H9 (cell line): Measurements from ENCODE around the gene NCOA4. TPM values are rescaled to one million over a fixed set of nuclear protein-coding genes. Genes with fewer than 3 reads are reported as not detected.

Source experiments
- DNase-seq: peaks from one replicate; pipeline ENCODE4 v3.0.0-alpha.2; 2017
- H2AFZ ChIP-seq: one replicate; pipeline ENCODE4 v1.6.1; 2013; ENCODE audit warnings: mild to moderate bottlenecking, low read length, control low read depth, moderate library complexity
- H2AK5ac ChIP-seq: 2 replicates; pipeline ENCODE4 v1.6.1; 2013; ENCODE audit warnings: low read length, control low read depth, mixed read lengths; ENCODE audit not compliant: insufficient read length
- H2BK120ac ChIP-seq: one replicate; pipeline ENCODE4 v1.6.1; 2013; ENCODE audit warnings: low read depth, mild to moderate bottlenecking, low read length, control low read depth, inconsistent platforms; ENCODE audit not compliant: poor library complexity, severe bottlenecking
- H2BK12ac ChIP-seq: 2 replicates; pipeline ENCODE4 v1.6.1; 2013; ENCODE audit warnings: low read length, control low read depth, mixed read lengths, low read depth; ENCODE audit not compliant: insufficient read length
- H2BK15ac ChIP-seq: 2 replicates; pipeline ENCODE4 v1.6.1; 2013; ENCODE audit warnings: low read depth, low read length, control low read depth
- H2BK20ac ChIP-seq: one replicate; pipeline ENCODE4 v1.6.1; 2013; ENCODE audit warnings: low read depth, mild to moderate bottlenecking, low read length, control low read depth, inconsistent platforms; ENCODE audit not compliant: poor library complexity, severe bottlenecking
- H2BK5ac ChIP-seq: 2 replicates; pipeline ENCODE4 v1.6.1; 2013; ENCODE audit warnings: low read length, control low read depth, mixed read lengths; ENCODE audit not compliant: insufficient read length
- H3K14ac ChIP-seq: 2 replicates; pipeline ENCODE4 v1.6.1; 2013; ENCODE audit warnings: low read length, control low read depth; ENCODE audit not compliant: insufficient read depth
- H3K18ac ChIP-seq: 2 replicates; pipeline ENCODE4 v1.6.1; 2013; ENCODE audit warnings: low read depth, mild to moderate bottlenecking, mixed read lengths, low read length, control low read depth; ENCODE audit not compliant: insufficient read length
- H3K23ac ChIP-seq: 2 replicates; pipeline ENCODE4 v1.6.1; 2013; ENCODE audit warnings: low read length, control low read depth, mixed read lengths, low read depth; ENCODE audit not compliant: insufficient read length
- H3K23me2 ChIP-seq: 2 replicates; pipeline ENCODE4 v1.6.1; 2013; ENCODE audit warnings: low read depth, mild to moderate bottlenecking, mixed read lengths, low read length, control low read depth; ENCODE audit not compliant: insufficient read length, poor library complexity, severe bottlenecking
- H3K27ac ChIP-seq: 2 replicates; pipeline ENCODE4 v1.5.1; 2013; ENCODE audit warnings: low read length, control low read depth, mixed read lengths, low read depth; ENCODE audit not compliant: insufficient read length
- H3K27me3 ChIP-seq: 2 replicates; pipeline ENCODE4 v1.6.1; 2013; ENCODE audit warnings: low read length, control low read depth, inconsistent platforms; ENCODE audit not compliant: insufficient read depth
- H3K4ac ChIP-seq: 2 replicates; pipeline ENCODE4 v1.6.1; 2013; ENCODE audit warnings: low read depth, mild to moderate bottlenecking, control low read depth, inconsistent platforms, low read length, moderate library complexity
- H3K4me1 ChIP-seq: 2 replicates; pipeline ENCODE4 v1.6.1; 2013; ENCODE audit warnings: low read length, control low read depth, inconsistent platforms; ENCODE audit not compliant: insufficient read depth
- H3K4me2 ChIP-seq: 2 replicates; pipeline ENCODE4 v1.6.1; 2013; ENCODE audit warnings: low read length, control low read depth, mixed read lengths; ENCODE audit not compliant: insufficient read length, insufficient read depth
- H3K56ac ChIP-seq: 2 replicates; pipeline ENCODE4 v1.6.1; 2013; ENCODE audit warnings: low read depth, mild to moderate bottlenecking, mixed read lengths, low read length, control low read depth; ENCODE audit not compliant: insufficient read length
- H3K79me1 ChIP-seq: 2 replicates; pipeline ENCODE4 v1.6.1; 2013; ENCODE audit warnings: low read depth, mild to moderate bottlenecking, moderate library complexity, low read length, control low read depth, inconsistent platforms; ENCODE audit not compliant: insufficient read depth, poor library complexity, severe bottlenecking
- H3K79me2 ChIP-seq: 2 replicates; pipeline ENCODE4 v1.6.1; 2013; ENCODE audit warnings: low read length, control low read depth, inconsistent platforms; ENCODE audit not compliant: insufficient read depth
- H3K9ac ChIP-seq: 2 replicates; pipeline ENCODE4 v1.6.1; 2013; ENCODE audit warnings: low read length, control low read depth, mixed read lengths; ENCODE audit not compliant: insufficient read length; ENCODE audit errors: extremely low read depth
- H3K9me3 ChIP-seq: one replicate; pipeline ENCODE4 v1.6.1; 2013; ENCODE audit warnings: low read depth, low read length, inconsistent platforms; ENCODE audit not compliant: control insufficient read depth
- H3T11ph ChIP-seq: one replicate; pipeline ENCODE4 v1.6.1; 2013; ENCODE audit warnings: mild to moderate bottlenecking, low read length, control low read depth, inconsistent platforms
- H4K20me1 ChIP-seq: one replicate; pipeline ENCODE4 v1.6.1; 2013; ENCODE audit not compliant: control insufficient read depth, insufficient read length, insufficient read depth
- H4K5ac ChIP-seq: 2 replicates; pipeline ENCODE4 v1.6.1; 2013; ENCODE audit warnings: low read depth, mild to moderate bottlenecking, mixed read lengths, low read length, control low read depth; ENCODE audit not compliant: insufficient read length
- H4K8ac ChIP-seq: replicated peaks from 2 replicates; pipeline ENCODE4 v1.6.1; 2013; ENCODE audit warnings: low read length, control low read depth, mixed read lengths, low read depth; ENCODE audit not compliant: insufficient read length
- H4K91ac ChIP-seq: 2 replicates; pipeline ENCODE4 v1.6.1; 2013; ENCODE audit warnings: low read depth, mild to moderate bottlenecking, moderate library complexity, mixed read lengths, low read length, control low read depth; ENCODE audit not compliant: insufficient read length
- H3K27ac Mint-ChIP-seq, 3 experiments: 2 replicates in 2 of 3; 3 replicates in 1 of 3; pipeline ENCODE4 v1.8.0; 2020 to 2021; ENCODE audit warnings: mixed read lengths in 3 of 3, mild to moderate bottlenecking in 1 of 3, moderate library complexity in 1 of 3
- H3K27me3 Mint-ChIP-seq: 2 replicates; pipeline ENCODE4 v1.8.0; 2021; ENCODE audit warnings: low read depth, mild to moderate bottlenecking, moderate library complexity, mixed read lengths
- H3K36me3 Mint-ChIP-seq, 3 experiments: 2 replicates in 2 of 3; 3 replicates in 1 of 3; pipeline ENCODE4 v1.8.0; 2020 to 2021; ENCODE audit warnings: low read depth in 3 of 3, mixed read lengths in 3 of 3; ENCODE audit not compliant: insufficient read depth in 1 of 3
- H3K4me1 Mint-ChIP-seq, 2 experiments: 2 replicates each; pipeline ENCODE4 v1.8.0; 2020; ENCODE audit warnings: mixed read lengths in 2 of 2
- H3K4me3 Mint-ChIP-seq, 2 experiments: 2 replicates in 1 of 2; 3 replicates in 1 of 2; pipeline ENCODE4 v1.8.0; 2020 to 2021; ENCODE audit warnings: mild to moderate bottlenecking in 2 of 2, mixed read lengths in 2 of 2, moderate library complexity in 1 of 2
- H3K9me3 Mint-ChIP-seq, 2 experiments: 2 replicates in 1 of 2; 3 replicates in 1 of 2; pipeline ENCODE4 v1.8.0; 2020; ENCODE audit warnings: mild to moderate bottlenecking in 2 of 2, mixed read lengths in 2 of 2, moderate library complexity in 1 of 2
- WGBS: extraction: QIAGEN DNeasy Blood & Tissue Kit; methylation state at CpG from one replicate; pipeline ENCODE4 v1.1.7; 2013; ENCODE audit warnings: missing lambda C conversion rate, low lambda C conversion rate, mixed read lengths; ENCODE audit not compliant: insufficient read length; ENCODE audit errors: extremely low coverage; 5-methylcytosine and 5-hydroxymethylcytosine counted together
- total RNA-seq: library from RNA; stranded (reverse); gene quantifications from 2 replicates; pipeline ENCODE4 v1.2.1, GENCODE V29; 2021
- TF ChIP-seq, protein P1 (sequence below): fragments of 200-600 bp; sonication (generic); conservative IDR thresholded peaks from 3 replicates; pipeline ENCODE4 v1.8.0; 2021; ENCODE audit warnings: antibody characterized with exemption, mild to moderate bottlenecking

NCOA4 gene
- total RNA-seq, 1 experiment from 2014 or later = 83.3 TPM

DNA sequence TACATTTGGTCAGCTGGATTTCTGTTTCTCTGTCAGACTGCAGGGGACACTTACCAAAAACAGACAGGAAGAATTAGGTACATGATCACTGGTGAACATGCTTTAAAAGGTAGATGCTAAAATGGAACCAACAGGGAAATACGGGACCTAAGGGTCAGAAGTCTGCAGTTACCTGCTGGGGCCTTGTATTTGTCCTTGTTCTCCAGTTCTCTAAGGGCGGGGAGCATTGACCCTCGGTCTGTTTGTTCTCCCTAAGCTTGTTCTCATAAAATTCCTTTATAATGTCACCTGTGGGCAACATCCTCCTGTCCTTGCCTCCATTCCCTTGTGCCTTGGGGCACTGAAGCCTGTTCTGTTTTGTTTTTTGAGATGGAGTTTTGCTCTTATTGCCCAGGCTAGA, 45.4 kb upstream of the NCOA4 start:
- no peak overlapping the region for H2AK5ac ChIP-seq
- H2BK12ac ChIP-seq = no peak overlapping the region
- H2BK15ac ChIP-seq = no peak overlapping the region
- H3K14ac ChIP-seq = no peak overlapping the region
- no peak overlapping the region for H3K4ac ChIP-seq
- DNase-seq = no peak
- H3K79me1 ChIP-seq = no peaks in the 10 kb centered on the region
- no peak overlapping the region for H3K56ac ChIP-seq
- no peaks in the 10 kb centered on the region for H3K27me3 ChIP-seq
- no peak overlapping the region for H3T11ph ChIP-seq
- H3K9me3 ChIP-seq = no peaks in the 10 kb centered on the region
- H3K18ac ChIP-seq = no peak overlapping the region
- H3K27ac Mint-ChIP-seq = no peak overlapping the region
- H3K4me1 Mint-ChIP-seq = peaks cover 7 to 11% of the 10 kb centered on the region in 2 experiments
- no peak overlapping the region for H3K4me2 ChIP-seq
- no peaks in the 10 kb centered on the region; a peak in 1 of 7 replicates for H3K36me3 Mint-ChIP-seq
- no peak overlapping the region for H2AFZ ChIP-seq
- no peak overlapping the region for H3K23ac ChIP-seq
- H3K4me3 Mint-ChIP-seq = no peak overlapping the region
- no peak overlapping the region for H3K27ac ChIP-seq
- H3K9me3 Mint-ChIP-seq = no peaks in the 10 kb centered on the region; a peak in 1 of 5 replicates
- H2BK20ac ChIP-seq = no peak overlapping the region
- H3K4me1 ChIP-seq = no peaks in the 10 kb centered on the region
- no peak overlapping the region for H4K5ac ChIP-seq
- H2BK120ac ChIP-seq = no peak overlapping the region
- H2BK5ac ChIP-seq = no peak overlapping the region
- no peaks in the 10 kb centered on the region for H3K23me2 ChIP-seq
- H3K79me2 ChIP-seq = no peaks in the 10 kb centered on the region
- no peak overlapping the region for H4K8ac ChIP-seq
- no peak overlapping the region for H3K9ac ChIP-seq
- no peak overlapping the region for H4K91ac ChIP-seq
- peaks cover under 1% of the 10 kb centered on the region; the same call in 1 of the 2 replicates for H3K27me3 Mint-ChIP-seq
- WGBS = no CpG with 5 or more reads among the region's 3 CpGs
- TF ChIP-seq, protein P1, sequence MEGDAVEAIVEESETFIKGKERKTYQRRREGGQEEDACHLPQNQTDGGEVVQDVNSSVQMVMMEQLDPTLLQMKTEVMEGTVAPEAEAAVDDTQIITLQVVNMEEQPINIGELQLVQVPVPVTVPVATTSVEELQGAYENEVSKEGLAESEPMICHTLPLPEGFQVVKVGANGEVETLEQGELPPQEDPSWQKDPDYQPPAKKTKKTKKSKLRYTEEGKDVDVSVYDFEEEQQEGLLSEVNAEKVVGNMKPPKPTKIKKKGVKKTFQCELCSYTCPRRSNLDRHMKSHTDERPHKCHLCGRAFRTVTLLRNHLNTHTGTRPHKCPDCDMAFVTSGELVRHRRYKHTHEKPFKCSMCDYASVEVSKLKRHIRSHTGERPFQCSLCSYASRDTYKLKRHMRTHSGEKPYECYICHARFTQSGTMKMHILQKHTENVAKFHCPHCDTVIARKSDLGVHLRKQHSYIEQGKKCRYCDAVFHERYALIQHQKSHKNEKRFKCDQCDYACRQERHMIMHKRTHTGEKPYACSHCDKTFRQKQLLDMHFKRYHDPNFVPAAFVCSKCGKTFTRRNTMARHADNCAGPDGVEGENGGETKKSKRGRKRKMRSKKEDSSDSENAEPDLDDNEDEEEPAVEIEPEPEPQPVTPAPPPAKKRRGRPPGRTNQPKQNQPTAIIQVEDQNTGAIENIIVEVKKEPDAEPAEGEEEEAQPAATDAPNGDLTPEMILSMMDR = no peak
- H4K20me1 ChIP-seq = no peaks in the 10 kb centered on the region
